MM.1S (cell line): ENCODE data around the gene MARF1.

Experiments used
- DNase-seq: peaks from one replicate; pipeline ENCODE4 v3.0.0-alpha.2; 2015
- H2AFZ ChIP-seq: fragments of 300-600 bp; sonication (generic); 2 replicates; pipeline ENCODE4 v1.6.0; 2016; ENCODE audit warnings: antibody characterized with exemption, low read length
- H3F3A ChIP-seq: fragments of 300-600 bp; sonication (generic); 2 replicates; pipeline ENCODE4 v1.6.1; 2016; ENCODE audit warnings: mild to moderate bottlenecking, antibody characterized with exemption, low read length, moderate library complexity, mixed read lengths; ENCODE audit not compliant: insufficient read depth
- H3K27ac ChIP-seq: fragments of 300-600 bp; sonication (generic); 2 replicates; pipeline ENCODE4 v1.5.1; 2016; ENCODE audit warnings: mild to moderate bottlenecking, low read length
- H3K27me3 ChIP-seq: fragments of 300-600 bp; sonication (generic); replicated peaks from 2 replicates; pipeline ENCODE4 v1.6.0; 2016; ENCODE audit warnings: low read length; ENCODE audit not compliant: insufficient read depth
- H3K36me3 ChIP-seq: fragments of 300-600 bp; sonication (generic); replicated peaks from 2 replicates; pipeline ENCODE4 v1.6.1; 2016; ENCODE audit warnings: mild to moderate bottlenecking, low read length, mixed read lengths; ENCODE audit not compliant: insufficient read depth
- H3K4me1 ChIP-seq: fragments of 300-600 bp; sonication (generic); 2 replicates; pipeline ENCODE4 v1.6.1; 2016; ENCODE audit warnings: low read length, mixed read lengths
- H3K4me2 ChIP-seq: fragments of 300-600 bp; sonication (generic); 2 replicates; pipeline ENCODE4 v1.6.0; 2016; ENCODE audit warnings: low read depth, low read length
- H3K4me3 ChIP-seq: fragments of 300-600 bp; sonication (generic); 2 replicates; pipeline ENCODE4 v1.5.1; 2016; ENCODE audit warnings: low read length, mixed read lengths
- H3K79me2 ChIP-seq: fragments of 300-600 bp; sonication (generic); 2 replicates; pipeline ENCODE4 v1.6.1; 2016; ENCODE audit warnings: mixed run types, low read length, mixed read lengths
- H3K9ac ChIP-seq: fragments of 300-600 bp; sonication (generic); 2 replicates; pipeline ENCODE4 v1.6.1; 2016; ENCODE audit warnings: low read length, mixed read lengths
- H3K9me2 ChIP-seq: fragments of 300-600 bp; sonication (generic); replicated peaks from 2 replicates; pipeline ENCODE4 v1.6.1; 2016; ENCODE audit warnings: mild to moderate bottlenecking, low read length, mixed read lengths; ENCODE audit not compliant: insufficient read depth
- H3K9me3 ChIP-seq: fragments of 300-600 bp; sonication (generic); replicated peaks from 2 replicates; pipeline ENCODE4 v1.6.1; 2016; ENCODE audit warnings: mild to moderate bottlenecking, low read length, mixed read lengths; ENCODE audit not compliant: insufficient read depth
- H4K20me1 ChIP-seq: fragments of 300-600 bp; sonication (generic); 2 replicates; pipeline ENCODE4 v1.6.1; 2016; ENCODE audit warnings: mild to moderate bottlenecking, low read length, moderate library complexity, mixed read lengths; ENCODE audit not compliant: insufficient read depth
- EZH2 ChIP-seq: fragments of 300-600 bp; sonication (generic); optimal IDR thresholded peaks from 2 replicates; pipeline ENCODE3; 2017; ENCODE audit warnings: low read depth, mild to moderate bottlenecking, antibody characterized with exemption, low read length, mixed read lengths
- EZH2phosphoT487 ChIP-seq: fragments of 300-600 bp; sonication (generic); IDR thresholded peaks from 2 replicates; pipeline ENCODE4 v1.6.1; 2018; ENCODE audit warnings: antibody characterized with exemption, low read length
- TF ChIP-seq, protein P1 (sequence below): fragments of 300-600 bp; sonication (generic); IDR thresholded peaks from 2 replicates; pipeline ENCODE4 v1.5.1; 2016; ENCODE audit warnings: antibody characterized with exemption, low read length, mixed read lengths

Gene MARF1

DNA sequence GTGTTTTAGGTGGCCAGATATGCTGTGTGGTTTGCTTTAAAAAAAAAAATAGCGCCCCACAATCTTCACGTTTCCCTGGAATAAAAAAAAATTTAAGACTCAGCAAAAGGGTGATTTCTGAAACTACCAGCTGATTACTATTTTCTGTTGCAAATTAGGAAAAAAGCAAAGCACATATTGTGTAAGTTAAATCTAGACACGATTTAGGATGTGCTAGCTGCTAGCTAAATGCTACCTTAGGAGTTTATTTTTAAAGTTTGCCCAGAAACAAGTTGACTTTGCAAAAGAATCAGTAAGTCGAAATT, 944 bp upstream of the MARF1 start:
- peaks cover 51% of the 10 kb centered on the region for H3F3A ChIP-seq
- H3K9me2 ChIP-seq, result no peaks in the 10 kb centered on the region
- peak overlapping the region; percentile 63 for H2AFZ ChIP-seq
- H3K79me2 ChIP-seq, result peaks cover 31% of the 10 kb centered on the region
- H3K9ac ChIP-seq, result peak overlapping the region; percentile 97
- peak overlapping the region; percentile 94 for H3K4me2 ChIP-seq
- peak overlapping the region; percentile 97 for H3K27ac ChIP-seq
- DNase-seq, result peak; percentile 55
- no peaks in the 10 kb centered on the region for H3K27me3 ChIP-seq
- peaks cover 34% of the 10 kb centered on the region for H3K4me1 ChIP-seq
- H3K36me3 ChIP-seq, result no peaks in the 10 kb centered on the region
- H4K20me1 ChIP-seq, result no peaks in the 10 kb centered on the region
- H3K9me3 ChIP-seq, result no peaks in the 10 kb centered on the region
- TF ChIP-seq EZH2, result no peak
- TF ChIP-seq, protein P1, sequence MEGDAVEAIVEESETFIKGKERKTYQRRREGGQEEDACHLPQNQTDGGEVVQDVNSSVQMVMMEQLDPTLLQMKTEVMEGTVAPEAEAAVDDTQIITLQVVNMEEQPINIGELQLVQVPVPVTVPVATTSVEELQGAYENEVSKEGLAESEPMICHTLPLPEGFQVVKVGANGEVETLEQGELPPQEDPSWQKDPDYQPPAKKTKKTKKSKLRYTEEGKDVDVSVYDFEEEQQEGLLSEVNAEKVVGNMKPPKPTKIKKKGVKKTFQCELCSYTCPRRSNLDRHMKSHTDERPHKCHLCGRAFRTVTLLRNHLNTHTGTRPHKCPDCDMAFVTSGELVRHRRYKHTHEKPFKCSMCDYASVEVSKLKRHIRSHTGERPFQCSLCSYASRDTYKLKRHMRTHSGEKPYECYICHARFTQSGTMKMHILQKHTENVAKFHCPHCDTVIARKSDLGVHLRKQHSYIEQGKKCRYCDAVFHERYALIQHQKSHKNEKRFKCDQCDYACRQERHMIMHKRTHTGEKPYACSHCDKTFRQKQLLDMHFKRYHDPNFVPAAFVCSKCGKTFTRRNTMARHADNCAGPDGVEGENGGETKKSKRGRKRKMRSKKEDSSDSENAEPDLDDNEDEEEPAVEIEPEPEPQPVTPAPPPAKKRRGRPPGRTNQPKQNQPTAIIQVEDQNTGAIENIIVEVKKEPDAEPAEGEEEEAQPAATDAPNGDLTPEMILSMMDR, result no peak
- H3K4me3 ChIP-seq, result peak overlapping the region; percentile 83

DNA sequence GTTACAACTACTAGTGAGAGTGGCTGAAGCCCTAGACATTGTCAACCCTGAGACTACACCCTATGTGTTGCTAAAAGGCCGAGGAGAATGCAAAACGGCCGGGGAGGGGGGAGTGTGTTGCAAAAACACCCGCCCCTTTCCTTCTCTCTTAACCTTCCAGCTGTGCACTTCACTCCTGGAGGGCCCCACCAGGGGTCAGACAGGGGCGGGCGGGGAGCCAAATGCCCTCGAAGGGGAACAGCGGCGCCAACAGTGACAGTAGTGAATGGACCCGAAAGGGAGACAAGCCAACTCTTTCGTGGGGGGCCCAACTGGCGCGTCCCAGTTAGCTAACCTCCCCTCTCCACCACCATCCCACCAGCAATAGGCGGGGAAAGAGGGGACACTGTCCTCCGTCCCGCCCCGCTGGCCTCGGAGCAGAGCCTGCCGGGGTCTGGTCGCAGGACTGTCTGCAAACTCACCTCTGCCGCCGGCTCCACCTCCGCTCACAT, 352 bp downstream of the MARF1 start:
- peaks cover 51% of the 10 kb centered on the region for H3F3A ChIP-seq
- no peaks in the 10 kb centered on the region for H3K27me3 ChIP-seq
- peak overlapping the region; percentile 83 for H3K4me3 ChIP-seq
- DNase-seq, result peak; percentile 88
- peaks cover 34% of the 10 kb centered on the region for H3K4me1 ChIP-seq
- no peaks in the 10 kb centered on the region for H3K9me3 ChIP-seq
- H3K9me2 ChIP-seq, result no peaks in the 10 kb centered on the region
- TF ChIP-seq, protein P1, result peak; percentile 58
- no peak for TF ChIP-seq EZH2phosphoT487
- H3K9ac ChIP-seq, result peak overlapping the region; percentile 61; the same call in 1 of the 2 replicates
- H3K79me2 ChIP-seq, result peaks cover 33% of the 10 kb centered on the region
- no peaks in the 10 kb centered on the region for H4K20me1 ChIP-seq
- peak overlapping the region; percentile 97 for H3K27ac ChIP-seq
- H3K4me2 ChIP-seq, result peak overlapping the region; percentile 75; the same call in 1 of the 2 replicates
- H3K36me3 ChIP-seq, result no peaks in the 10 kb centered on the region
- peak overlapping the region; percentile 50 for H2AFZ ChIP-seq

DNA sequence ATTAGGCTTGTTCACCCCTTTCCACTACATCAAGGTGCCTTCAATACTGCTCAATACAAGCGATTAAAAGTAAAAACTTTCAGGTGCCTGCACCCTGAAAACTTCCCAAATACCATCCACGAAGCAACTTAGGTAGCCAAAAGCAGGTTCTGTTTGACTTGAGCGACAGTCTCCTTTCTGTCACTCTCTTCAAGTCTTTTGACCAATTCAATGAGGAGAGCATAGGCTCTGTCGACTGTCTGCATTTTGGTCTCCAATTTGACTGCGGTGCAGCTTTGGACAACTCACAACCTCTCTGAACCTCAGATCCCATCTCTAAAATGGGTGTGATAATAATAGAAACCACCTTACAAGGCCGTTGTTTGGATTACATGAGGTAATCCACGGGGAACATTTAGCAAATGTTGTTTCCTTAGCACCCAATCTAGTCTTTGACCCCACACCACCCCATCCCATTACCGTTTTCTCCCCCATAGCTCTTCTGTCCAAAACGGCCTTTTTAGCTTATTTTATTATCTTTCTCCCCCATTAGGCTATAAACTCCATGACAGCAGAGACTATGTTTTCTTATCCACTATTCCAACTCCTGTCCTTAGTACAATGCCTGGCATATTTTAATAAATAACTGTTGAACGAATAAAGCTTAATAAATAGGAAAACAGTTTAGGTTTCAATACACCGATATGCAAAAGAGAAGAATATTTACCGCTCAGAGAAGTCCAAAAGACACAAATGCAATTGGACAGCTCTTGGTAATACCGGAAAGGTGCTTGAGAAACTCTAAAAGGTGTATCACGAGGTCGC, 999 bp downstream of the MARF1 start:
- Histone ChIP-seq H3K4me3 (peak overlapping the region; percentile 83), H3K79me2 (peaks cover 33% of the 10 kb centered on the region), H3K9me2 (no peaks in the 10 kb centered on the region), H3K9ac (peak overlapping the region; percentile 61; the same call in 1 of the 2 replicates), H3K27ac (peak overlapping the region; percentile 97; the same call in 1 of the 2 replicates), H4K20me1 (no peaks in the 10 kb centered on the region), H3K4me1 (peaks cover 34% of the 10 kb centered on the region), H3F3A (peaks cover 45% of the 10 kb centered on the region), H3K27me3 (no peaks in the 10 kb centered on the region), H3K9me3 (no peaks in the 10 kb centered on the region), H2AFZ (peak overlapping the region; percentile 39; the same call in 1 of the 2 replicates), H3K36me3 (no peaks in the 10 kb centered on the region), H3K4me2 (peak overlapping the region; percentile 75)
- TF ChIP-seq, protein P1, result no peak
- TF ChIP-seq EZH2phosphoT487, result no peak
- TF ChIP-seq EZH2, result no peak
- DNase-seq, result no peak
